GM18873 (cell line): ENCODE results near the gene LRRC19.

Experiments used
- ATAC-seq: cut with Tn5 transposase; IDR thresholded peaks from one replicate; pipeline ENCODE4 v1.9.1; 2021; ENCODE audit warnings: mild to moderate bottlenecking, moderate library complexity, moderate number of reproducible peaks; ENCODE audit not compliant: unreplicated experiment, low FRiP score

The LRRC19 gene, protein sequence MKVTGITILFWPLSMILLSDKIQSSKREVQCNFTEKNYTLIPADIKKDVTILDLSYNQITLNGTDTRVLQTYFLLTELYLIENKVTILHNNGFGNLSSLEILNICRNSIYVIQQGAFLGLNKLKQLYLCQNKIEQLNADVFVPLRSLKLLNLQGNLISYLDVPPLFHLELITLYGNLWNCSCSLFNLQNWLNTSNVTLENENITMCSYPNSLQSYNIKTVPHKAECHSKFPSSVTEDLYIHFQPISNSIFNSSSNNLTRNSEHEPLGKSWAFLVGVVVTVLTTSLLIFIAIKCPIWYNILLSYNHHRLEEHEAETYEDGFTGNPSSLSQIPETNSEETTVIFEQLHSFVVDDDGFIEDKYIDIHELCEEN

GRCh38 chr9:27005491-27005890 lies at the start of gene LRRC19:
LRRC19 (minus strand) TSS chr9:27005672; CDS start chr9:26999694, 5,978 bp downstream.
- ATAC-seq = no peak

GRCh38 chr9:27054841-27055240 lies 49.4 kb upstream of the LRRC19 start:
- ATAC-seq = no peak

GRCh38 chr9:27054125-27054524 lies 48.7 kb upstream of the LRRC19 start:
- no peak for ATAC-seq

DNA sequence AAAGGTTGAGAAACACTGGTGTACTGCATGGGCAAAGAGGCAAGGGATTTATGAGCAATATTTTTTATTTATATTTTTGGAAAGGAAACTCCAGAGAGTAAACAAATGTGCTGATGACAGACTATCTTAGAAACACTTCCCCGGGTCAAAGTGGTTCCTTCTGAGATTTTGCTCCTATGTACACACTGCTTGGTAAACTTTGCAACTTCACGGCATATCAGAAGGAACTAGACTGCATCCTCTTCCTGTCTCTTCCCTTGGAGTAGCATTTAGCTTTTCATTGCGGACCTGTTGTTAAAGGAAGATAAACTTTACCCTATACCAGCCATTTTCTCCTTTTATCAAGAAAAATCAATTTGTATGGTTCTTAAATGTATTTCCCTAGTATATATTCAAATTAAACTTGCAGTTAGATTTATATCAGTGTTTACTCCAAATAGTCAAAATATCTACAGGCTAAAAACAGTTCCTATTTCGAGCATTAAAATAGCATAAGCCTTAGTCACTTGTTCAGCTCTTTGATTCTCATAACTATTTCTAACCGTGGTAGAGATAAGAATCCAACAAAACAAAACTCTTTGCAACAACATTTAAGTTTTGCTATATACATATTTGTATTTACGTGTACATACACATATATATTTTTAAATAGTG lies 48.0 kb upstream of the LRRC19 start:
- no peak for ATAC-seq

GRCh38 chr9:27047136-27047535 lies 41.7 kb upstream of the LRRC19 start:
- no peak for ATAC-seq

- no peak for ATAC-seq
Observed at GRCh38 chr9:27043176-27043575, 37.7 kb upstream of the LRRC19 start.

- no peak for ATAC-seq
Observed at GRCh38 chr9:27042476-27042875, 37.0 kb upstream of the LRRC19 start.

- no peak for ATAC-seq
Observed at GRCh38 chr9:27041746-27042145, 36.3 kb upstream of the LRRC19 start.

- ATAC-seq = no peak
Observed at GRCh38 chr9:27037499-27037898, 32.0 kb upstream of the LRRC19 start.

- ATAC-seq = peak; percentile 76
Observed at GRCh38 chr9:27033815-27034403, 28.4 kb upstream of the LRRC19 start.

DNA sequence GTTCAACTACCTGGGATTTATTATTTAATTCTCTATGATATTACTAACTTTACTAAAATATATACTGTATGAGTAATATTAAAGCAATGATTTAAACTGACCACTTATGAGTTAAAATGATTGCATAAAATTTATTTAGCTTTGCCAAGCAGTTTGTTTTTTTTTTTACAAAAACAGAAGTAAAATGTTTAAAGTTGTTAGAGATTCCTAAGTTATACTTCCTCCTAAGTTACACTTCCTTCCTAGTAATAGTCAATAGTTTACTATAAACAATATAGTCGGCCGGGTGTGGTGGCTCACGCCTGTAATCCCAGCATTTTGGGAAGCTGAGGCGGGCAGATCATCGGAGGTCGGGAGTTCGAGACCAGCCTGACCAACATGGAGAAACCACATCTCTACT lies 23.7 kb upstream of the LRRC19 start:
- no peak for ATAC-seq

DNA sequence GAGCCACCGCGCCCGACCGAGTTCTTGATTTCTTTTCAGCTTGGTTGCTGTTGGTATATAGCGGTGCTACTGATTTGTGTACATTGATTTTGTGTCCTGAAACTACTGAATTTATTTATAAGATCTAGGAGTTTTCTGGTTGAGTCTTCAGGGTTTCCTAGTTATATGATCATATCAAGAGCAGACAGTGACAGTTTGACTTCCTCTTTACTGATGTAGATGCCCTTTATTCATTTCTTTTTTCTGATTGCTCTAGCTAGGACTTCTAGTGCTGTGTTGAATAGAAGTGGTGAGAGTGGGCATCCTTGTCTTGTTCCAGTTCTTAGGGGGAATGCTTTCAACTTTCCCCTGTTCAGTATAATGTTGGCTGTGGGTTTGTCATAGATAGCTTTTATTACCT lies 17.4 kb upstream of the LRRC19 start:
- no peak for ATAC-seq

DNA sequence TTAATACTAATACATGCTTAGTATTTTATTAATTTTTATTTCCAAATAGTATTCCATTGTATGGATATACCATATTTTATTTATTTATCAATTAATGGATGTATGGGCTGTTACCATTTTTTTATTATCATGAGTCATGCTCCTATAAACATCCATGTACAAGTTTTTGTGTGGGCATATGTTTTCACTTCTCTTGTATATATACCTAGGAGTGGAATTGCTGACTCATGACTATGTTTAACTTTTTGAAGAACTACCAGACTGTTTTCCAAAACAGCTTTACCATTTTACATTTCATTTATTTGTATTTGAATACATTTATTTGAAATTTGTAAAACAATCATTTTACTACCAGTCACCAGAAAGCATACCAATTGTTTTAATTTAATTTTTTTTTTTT lies 14.1 kb upstream of the LRRC19 start:
- no peak for ATAC-seq

DNA sequence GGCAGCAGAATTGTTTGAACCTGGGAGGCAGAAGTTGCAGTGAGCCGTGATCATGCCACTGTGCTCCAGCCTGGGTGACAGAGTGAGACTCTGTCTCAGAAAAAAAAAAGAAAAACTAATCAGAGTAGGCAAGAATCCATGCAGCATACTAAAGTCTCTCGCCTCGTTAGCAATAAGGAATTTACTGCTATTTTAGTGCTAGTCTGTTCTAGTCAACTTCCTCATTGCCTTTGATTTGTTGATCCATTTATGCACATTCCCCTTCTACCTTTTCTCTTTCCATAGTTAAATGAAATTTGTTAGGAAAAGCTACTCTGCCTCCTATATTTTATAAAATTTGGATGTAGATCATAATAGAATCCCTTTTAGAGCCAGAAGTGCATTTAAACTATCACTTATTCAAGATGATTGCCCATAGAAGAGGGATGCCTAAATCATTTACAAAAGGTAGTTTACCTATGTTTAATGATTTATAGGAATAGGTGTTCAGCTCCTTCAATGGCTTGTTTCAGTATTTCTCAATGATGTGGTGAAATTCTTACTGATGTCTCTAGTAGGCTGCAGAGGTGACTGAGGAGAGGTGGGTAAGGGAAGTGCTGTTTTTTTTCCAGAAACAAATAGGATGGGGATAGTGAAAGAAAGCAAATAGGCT lies 1.9 kb downstream of the LRRC19 start:
- no peak for ATAC-seq

GRCh38 chr9:26995810-26996209 lies 9.7 kb downstream of the LRRC19 start:
- no peak for ATAC-seq

DNA sequence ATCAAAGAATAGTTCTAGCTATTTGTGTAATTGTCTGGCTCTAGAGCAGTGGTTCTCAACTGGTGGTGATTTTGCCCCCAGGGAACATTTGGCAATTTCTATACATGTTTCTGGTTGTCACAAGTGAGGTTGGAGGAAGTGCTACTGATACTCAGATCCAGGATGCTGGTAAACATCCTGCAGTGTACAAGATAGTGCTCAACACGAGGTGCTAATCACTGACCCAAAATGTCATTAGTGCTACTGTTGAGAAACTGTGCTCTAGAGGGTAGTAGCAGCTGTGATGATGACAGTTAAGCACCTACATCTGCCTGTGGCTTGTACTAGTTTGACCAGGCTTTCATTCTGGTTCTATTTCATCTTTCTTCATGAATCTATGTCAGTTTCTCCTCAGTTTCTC lies 22.1 kb downstream of the LRRC19 start:
- no peak for ATAC-seq

- ATAC-seq = no peak
Observed at GRCh38 chr9:26975728-26976707, 29.5 kb downstream of the LRRC19 start.

DNA sequence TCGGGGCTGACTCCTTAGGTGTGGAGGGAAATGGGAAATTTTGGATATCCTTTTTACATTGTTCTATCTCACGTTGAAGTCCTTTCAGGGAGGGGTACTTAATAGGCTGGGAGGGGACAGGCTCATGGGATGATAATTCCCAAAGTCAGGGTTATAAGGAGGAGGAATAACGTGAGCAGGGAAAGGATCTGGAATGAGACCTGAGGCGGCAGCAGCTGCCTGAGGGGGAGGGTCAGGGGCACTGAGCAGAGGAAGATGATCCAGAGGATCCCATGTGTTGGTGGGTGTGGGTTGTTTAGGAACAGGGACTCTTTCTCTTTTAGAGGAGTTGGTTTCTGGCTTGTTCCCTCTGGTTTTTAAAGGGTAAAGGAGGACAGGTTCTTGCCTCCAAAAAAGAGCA lies 30.5 kb downstream of the LRRC19 start:
- ATAC-seq = no peak

GRCh38 chr9:26973989-26974388 lies 31.5 kb downstream of the LRRC19 start:
- no peak for ATAC-seq

DNA sequence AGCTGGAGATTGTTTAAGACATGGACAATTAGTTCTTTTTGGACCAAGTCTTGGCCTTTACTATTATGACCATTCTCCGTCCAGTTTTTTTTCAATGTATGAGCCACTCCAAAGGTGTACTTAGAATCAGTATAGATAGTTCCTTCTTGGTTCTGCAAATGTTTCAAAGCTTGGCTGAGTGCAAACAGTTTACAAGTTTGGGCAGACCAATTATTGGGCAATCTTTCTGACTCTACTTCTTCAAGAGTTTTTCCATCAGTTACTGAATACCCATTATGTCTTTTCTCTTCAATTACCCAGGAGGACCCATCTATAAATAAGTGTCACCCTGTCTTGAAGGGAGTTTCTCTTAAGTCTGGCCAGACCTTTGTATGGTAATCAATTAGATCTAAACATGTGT lies 33.8 kb downstream of the LRRC19 start:
- ATAC-seq = no peak
